GM18499 (cell line): ENCODE results near the gene VMP1.

Source experiments
- ATAC-seq: cut with Tn5 transposase; IDR thresholded peaks from one replicate; pipeline ENCODE4 v1.9.1; 2021; ENCODE audit warnings: moderate number of reproducible peaks; ENCODE audit not compliant: insufficient read depth, unreplicated experiment

The VMP1 gene

GRCh38 chr17:59702304-59702703, 5.2 kb upstream of the VMP1 start:
- no peak for ATAC-seq

- ATAC-seq: no peak
Measured at GRCh38 chr17:59707971-59708430, 547 bp downstream of the VMP1 start.

- ATAC-seq: no peak
Measured at GRCh38 chr17:59711936-59712335, 4.5 kb downstream of the VMP1 start.

- no peak for ATAC-seq
Measured at GRCh38 chr17:59712862-59713261, 5.4 kb downstream of the VMP1 start.

DNA sequence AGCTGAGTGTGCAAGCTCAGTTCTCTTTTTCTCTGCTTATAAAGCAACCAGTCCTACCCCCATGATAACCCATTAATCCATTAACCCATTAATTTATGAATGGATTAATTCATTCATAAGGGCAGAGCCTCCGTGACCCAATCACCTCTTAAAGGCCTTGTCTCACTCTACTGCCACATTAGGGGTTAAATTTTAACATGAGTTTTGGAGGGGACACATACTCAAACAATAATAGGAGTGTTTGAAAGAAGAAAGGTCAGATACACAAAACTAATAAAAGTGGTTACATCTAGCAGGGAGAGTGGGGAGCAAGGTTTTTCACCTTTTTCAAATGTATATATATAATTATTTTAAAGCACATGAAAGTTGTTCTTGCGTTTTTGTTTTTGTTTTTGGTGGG, 6.8 kb downstream of the VMP1 start:
- no peak for ATAC-seq

DNA sequence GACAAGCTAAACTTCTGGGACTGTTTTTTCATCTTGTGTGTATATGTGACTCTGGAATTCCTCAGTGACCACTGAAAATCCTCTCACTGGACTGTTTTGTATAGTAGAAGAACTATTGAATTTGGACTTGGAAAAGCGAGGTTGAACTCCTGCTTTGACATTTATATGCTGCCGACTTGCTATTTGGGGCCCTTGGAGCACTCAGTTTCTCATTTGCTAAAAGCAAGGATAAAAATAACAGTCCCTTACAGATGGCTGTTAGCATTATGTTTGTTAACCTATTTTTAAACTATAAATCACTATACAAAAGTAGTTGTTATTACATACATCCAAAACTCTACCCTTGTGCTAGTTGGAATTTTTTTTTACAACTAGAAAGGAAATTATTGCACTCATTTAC, 9.0 kb downstream of the VMP1 start:
- ATAC-seq: no peak

- no peak for ATAC-seq
Measured at GRCh38 chr17:59719526-59719925, 12.1 kb downstream of the VMP1 start.

DNA sequence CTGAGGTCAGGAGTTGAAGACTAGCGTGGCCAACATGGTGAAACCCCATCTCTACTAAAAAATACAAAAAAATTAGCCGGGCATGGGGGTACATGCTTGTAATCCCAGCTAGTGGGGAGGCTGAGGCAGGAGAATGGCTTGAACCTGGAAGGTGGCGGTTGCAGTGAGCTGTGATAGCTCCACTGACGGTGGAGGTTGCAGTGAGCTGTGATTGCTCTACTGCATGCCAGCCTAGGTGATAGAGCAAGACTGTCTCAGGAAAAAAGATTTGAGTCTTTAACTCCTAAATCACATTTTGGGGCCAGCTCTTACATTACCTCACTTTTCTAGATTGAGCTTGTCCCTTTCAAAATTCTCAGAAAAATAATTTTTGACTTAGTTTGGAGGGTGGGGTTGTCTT, 15.2 kb downstream of the VMP1 start:
- ATAC-seq: no peak

DNA sequence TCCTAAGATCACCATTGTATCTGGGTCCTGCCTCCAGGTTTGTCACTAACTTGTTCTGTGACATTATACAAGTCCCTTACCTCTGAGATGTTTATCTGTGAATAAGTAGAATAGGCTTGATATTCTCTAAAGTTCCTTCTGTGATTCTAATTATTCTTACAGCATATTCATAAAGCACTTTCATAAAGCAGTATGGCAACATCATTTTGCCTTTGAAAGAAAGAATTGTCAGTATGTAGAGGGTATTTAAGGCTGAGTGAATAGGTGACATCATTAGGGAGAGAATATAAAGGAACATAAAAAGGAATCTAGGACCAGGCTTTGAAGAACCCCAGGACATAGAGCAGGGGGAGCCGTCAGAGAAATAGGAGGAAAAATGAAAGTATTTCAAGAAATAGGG, 15.6 kb downstream of the VMP1 start:
- ATAC-seq: no peak

DNA sequence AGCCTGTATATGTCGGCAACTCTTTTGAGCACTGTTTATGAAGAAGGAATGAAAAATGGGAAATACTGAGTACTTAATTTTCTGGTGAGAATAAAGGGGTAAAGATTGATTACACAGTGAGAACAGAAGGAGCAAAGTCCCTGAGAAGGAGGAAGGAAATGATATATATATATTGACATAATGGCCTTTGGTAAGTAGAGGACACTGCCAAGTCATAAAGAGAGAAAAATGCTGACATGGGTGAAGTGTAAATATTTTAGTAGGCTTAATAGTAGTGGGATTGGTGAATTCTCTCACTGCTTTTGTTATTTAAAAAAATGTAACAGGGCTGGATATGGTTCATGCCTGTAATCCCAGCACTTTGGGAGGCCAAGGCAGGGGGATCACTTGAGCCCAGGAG, 16.2 kb downstream of the VMP1 start:
- no peak for ATAC-seq

- no peak for ATAC-seq
Measured at GRCh38 chr17:59725691-59726090, 18.2 kb downstream of the VMP1 start.

- ATAC-seq: no peak
Measured at GRCh38 chr17:59727817-59728533, 20.5 kb downstream of the VMP1 start.

DNA sequence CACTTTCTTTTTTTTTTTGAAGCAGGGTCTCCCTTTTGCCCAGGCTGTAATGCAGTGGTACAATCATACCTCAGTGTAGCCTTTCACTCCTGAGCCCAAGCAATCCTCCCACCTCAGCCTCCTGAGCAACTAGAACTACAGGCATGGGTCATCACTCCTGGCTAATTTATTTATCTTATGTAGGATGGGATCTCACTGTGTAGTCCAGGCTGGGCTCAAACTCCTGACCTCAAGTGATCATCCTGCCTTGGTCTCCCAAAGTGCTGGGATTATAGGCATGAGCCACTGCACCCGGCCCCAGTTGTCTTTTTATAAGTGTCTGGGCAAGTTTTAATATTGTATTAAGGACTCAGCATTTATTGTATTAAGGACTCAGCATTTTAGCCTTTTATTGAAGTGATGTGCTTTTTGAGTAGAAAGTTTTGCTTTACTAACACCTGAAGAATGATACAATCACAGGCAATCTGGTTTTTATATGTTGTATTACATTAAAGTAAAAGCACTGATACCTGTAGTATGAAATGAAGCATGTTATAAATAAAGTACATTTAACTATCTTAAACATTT, 22.9 kb downstream of the VMP1 start:
- no peak for ATAC-seq

DNA sequence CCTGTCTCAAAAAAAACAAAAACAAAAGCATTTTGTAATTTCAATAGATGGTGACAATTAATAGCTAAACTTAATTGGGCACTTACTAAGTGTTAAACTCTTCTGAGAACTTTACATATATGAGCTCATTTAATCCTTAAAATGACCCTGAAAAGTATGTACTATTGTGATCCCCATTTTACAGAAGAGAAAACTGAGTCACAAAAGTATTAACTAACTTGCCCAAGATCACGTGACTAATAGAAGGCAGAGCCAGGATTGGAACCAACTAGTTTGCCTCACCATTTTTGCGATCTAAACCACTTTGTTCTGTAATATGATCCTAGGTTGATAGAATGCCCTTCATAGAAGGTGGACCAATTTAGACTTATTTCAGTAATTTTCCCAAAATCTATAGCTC, 26.2 kb downstream of the VMP1 start:
- ATAC-seq: no peak

DNA sequence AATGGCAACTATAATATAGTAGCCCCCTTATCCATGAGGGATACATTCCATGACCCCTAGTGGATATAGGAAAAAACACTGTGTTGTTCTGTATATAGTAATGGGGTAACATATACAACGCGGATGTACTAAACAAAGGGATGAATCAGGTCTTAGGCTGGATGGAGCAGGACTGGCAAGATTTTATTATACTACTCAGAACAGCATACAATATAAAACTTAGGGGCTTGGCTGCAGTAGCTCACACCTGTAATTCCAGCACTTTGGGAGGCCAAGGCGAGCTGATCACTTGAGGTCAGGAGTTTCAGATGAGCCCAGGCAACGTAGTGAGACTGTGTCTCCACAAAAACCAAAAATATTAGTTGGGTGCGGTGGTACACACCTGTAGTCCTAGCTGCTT, 26.8 kb downstream of the VMP1 start:
- no peak for ATAC-seq

DNA sequence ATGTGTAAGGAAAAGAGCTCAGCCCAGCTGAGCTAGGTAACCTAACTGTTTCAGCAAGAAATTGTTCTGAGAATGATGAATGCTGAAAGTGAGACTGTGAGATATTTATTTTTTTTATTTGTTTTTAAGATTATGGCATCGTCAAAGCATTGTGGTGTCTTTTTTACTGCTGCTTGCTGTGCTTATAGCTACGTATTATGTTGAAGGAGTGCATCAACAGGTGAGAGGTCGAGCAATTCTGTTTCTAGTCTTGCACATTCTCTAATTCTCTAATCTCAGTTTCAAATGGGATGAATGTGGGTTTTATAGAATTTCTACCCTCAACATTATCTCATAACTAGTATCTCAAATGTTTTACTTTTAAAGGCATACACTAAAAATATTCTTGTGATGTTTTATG, 29.9 kb downstream of the VMP1 start:
- ATAC-seq: no peak

DNA sequence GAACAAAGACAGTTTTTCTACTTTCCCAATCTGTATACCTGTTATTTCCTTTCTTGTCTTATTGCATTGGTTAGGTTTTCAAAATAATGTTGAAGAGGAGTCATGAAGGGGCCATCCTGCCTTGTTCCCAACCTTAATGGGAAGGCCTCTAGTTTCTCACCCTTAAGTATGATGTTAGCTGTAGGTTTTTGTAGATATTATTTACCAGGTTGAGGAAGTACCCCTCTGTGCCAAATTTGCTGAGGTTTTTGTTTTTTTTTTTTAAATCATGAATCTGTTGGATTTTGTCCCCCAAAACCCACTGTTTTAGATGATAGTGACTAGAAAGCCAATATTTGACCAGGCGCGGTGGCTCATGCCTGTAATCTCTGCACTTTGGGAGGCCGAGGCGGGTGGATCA, 36.4 kb downstream of the VMP1 start:
- ATAC-seq: no peak

- no peak for ATAC-seq
Measured at GRCh38 chr17:59745040-59745439, 37.6 kb downstream of the VMP1 start.

DNA sequence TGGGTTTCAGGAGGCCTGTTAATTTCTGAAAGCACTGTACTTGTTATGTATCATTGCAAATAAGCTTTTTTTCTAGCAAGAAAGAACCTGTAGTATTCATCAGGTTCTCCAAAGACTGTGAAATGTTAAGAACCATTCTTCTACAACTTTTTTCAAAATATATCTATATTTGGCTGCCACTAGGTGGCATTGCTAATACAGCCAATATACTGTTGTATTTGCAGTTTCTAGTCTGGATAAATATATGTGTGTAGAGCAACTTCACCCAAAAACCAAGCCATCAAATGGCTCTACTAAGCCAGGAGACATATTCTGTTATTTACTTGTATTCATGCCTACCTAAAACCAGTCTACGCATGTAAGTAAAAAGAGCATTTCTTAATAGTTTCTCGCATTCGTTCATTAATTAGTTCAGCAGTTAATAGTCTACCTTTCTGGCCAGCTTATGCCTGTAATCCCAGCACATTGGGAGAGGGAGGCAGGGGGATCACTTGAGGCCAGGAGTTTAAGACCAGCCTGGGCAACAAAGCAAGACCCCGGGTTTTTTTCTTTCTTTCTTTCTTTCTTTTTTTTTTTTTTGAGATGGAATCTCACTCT, 39.5 kb downstream of the VMP1 start:
- ATAC-seq: no peak

DNA sequence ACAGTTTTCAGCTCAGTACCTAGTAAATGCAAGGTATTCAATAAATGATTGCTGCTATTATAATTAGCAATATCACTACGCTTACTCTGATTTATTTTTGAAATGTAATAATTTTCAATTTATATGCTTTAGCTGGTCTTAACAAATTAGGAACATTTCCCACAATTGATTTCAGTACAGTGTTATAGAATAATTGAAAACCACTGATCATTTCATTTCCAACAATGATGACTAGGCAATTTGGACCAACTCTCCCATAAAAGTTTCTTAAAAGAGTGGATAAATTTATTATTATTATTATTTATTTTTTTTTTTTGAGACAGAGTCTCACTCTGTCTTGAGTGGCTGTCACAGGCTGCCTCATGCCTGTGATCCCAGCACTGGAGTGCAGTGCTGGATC, 41.1 kb downstream of the VMP1 start:
- ATAC-seq: no peak

DNA sequence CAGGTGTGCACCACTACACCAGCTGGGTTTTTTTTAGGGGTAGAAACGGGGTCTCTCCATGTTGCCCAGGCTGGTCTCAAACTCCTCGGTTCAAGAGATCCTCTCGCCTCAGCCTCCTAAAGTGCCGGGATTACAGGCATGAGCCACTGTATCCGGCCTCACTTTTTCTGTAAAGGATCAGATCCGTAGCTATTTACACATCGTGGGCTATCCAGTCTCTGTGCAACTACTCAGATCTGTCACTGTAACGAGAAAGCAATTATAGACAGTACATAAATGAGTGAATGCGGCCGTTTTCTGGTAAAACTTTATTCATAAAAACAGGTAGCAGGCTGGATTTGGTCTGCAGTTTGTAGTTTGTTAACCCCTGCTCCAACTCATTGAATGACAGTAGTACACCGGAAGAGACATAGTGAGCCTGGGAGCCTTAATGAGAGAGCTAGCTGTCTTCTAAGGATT, 44.5 kb downstream of the VMP1 start:
- ATAC-seq: no peak

- no peak for ATAC-seq
Measured at GRCh38 chr17:59752446-59752845, 45.0 kb downstream of the VMP1 start.
